HEK293T (cell line): ENCODE data around the gene MAN1A2.
"Not testable (repeated sequence)": the region's sequence is repeated elsewhere in the genome, so short reads cannot be mapped to it uniquely, and the experiment has no call there.

Source experiments
- CTCF ChIA-PET: fragments of 350-600 bp; formaldehyde crosslinking; extraction: SDS; loops from one replicate; lab custom pipeline; 2021; ENCODE audit warnings: antibody characterized with exemption, inconsistent platforms; lab: Yijun Ruan, JAX
- POLR2A ChIA-PET: fragments of 350-600 bp; formaldehyde crosslinking; extraction: SDS; loops from one replicate; lab custom pipeline; 2020; ENCODE audit warnings: antibody characterized with exemption, inconsistent platforms; lab: Yijun Ruan, JAX
- DNase-seq: peaks from one replicate; pipeline ENCODE4 v3.0.0; 2012; ENCODE audit warnings: mixed read lengths; ENCODE audit errors: extremely low spot score
- ARNT ChIP-seq: fragments of 450-650 bp; IDR thresholded peaks from 2 replicates; pipeline ENCODE4 v1.6.1; 2017; ENCODE audit warnings: mild to moderate bottlenecking
- BHLHE40 ChIP-seq: fragments of 450-650 bp; IDR thresholded peaks from 2 replicates; pipeline ENCODE4 v1.6.1; 2016; ENCODE audit warnings: mild to moderate bottlenecking, moderate library complexity, borderline replicate concordance
- CTBP1 ChIP-seq: fragments of 450-650 bp; IDR thresholded peaks from 2 replicates; pipeline ENCODE4 v1.6.1; 2016; ENCODE audit warnings: borderline replicate concordance
- ELF4 ChIP-seq: fragments of 450-650 bp; IDR thresholded peaks from 2 replicates; pipeline ENCODE4 v1.6.1; 2017; ENCODE audit warnings: antibody characterized with exemption
- FOXA1 ChIP-seq: fragments of 450-650 bp; IDR thresholded peaks from 2 replicates; pipeline ENCODE4 v1.6.1; 2016; ENCODE audit warnings: mild to moderate bottlenecking
- FOXK2 ChIP-seq: fragments of 450-650 bp; IDR thresholded peaks from 2 replicates; pipeline ENCODE4 v1.6.1; 2016; ENCODE audit warnings: mild to moderate bottlenecking
- FOXM1 ChIP-seq: fragments of 450-650 bp; IDR thresholded peaks from 2 replicates; pipeline ENCODE4 v1.6.1; 2017; ENCODE audit warnings: mild to moderate bottlenecking, borderline replicate concordance
- HDGF ChIP-seq: fragments of 450-650 bp; IDR thresholded peaks from 2 replicates; pipeline ENCODE4 v1.6.1; 2017; ENCODE audit warnings: antibody characterized with exemption, borderline replicate concordance
- L3MBTL2 ChIP-seq: fragments of 450-650 bp; conservative IDR thresholded peaks from 2 replicates; pipeline ENCODE4 v1.6.1; 2016; ENCODE audit warnings: mild to moderate bottlenecking
- LEF1 ChIP-seq: fragments of 450-650 bp; IDR thresholded peaks from 2 replicates; pipeline ENCODE4 v1.6.1; 2017; ENCODE audit warnings: mild to moderate bottlenecking, borderline replicate concordance
- NFRKB ChIP-seq: fragments of 450-650 bp; IDR thresholded peaks from 2 replicates; pipeline ENCODE4 v1.6.1; 2016; ENCODE audit warnings: mild to moderate bottlenecking, moderate library complexity
- PKNOX1 ChIP-seq: fragments of 450-650 bp; IDR thresholded peaks from 2 replicates; pipeline ENCODE4 v1.6.1; 2016
- SP1 ChIP-seq: fragments of 450-650 bp; IDR thresholded peaks from 2 replicates; pipeline ENCODE4 v1.6.1; 2017
- SUZ12 ChIP-seq: fragments of 450-650 bp; IDR thresholded peaks from 2 replicates; pipeline ENCODE4 v1.6.1; 2016; ENCODE audit warnings: mild to moderate bottlenecking
- TARDBP ChIP-seq: fragments of 450-650 bp; IDR thresholded peaks from 2 replicates; pipeline ENCODE4 v1.6.1; 2016
- ZNF384 ChIP-seq: fragments of 450-650 bp; IDR thresholded peaks from 2 replicates; pipeline ENCODE4 v1.6.1; 2016

The MAN1A2 gene

DNA sequence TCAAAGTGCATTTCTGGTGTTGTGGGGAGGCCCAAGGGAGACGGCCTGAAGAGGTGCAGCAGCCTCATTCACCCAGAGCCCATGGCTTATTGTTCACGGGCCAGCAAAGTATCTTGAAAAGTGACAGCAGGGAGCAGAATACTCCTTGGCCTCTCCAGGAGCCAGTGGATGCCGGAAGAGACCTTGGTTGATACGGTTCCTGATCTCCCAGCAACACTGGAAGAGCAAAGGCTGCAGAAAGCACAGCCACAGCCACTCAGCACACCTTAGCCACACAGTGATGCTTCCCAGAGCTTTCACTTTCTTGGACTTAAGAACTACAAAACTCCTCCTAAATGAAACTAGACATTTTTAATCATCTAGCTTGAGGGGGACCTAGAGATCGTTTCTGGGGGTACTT, 174.3 kb downstream of the MAN1A2 start:
- ChIA-PET POLR2A (no interaction called here), CTCF (interaction anchor here (1.1 kb wide), 1 partner anchor 355 kb away, joined by 5 read pairs; no protein-coding TSS in a partner anchor)
- DNase-seq = no peak
- TF ChIP-seq HDGF (no peak), FOXM1 (no peak), FOXK2 (no peak), LEF1 (no peak), TARDBP (no peak), ARNT (no peak), NFRKB (no peak), ZNF384 (no peak), FOXA1 (no peak), BHLHE40 (no peak), SUZ12 (no peak), ELF4 (no peak), PKNOX1 (no peak)

GRCh38 chr1:117544509-117545109, 177.4 kb downstream of the MAN1A2 start:
- ChIA-PET CTCF (interaction anchor here (1.7 kb wide), 1 partner anchor 213 kb away, joined by 5 read pairs; no protein-coding TSS in a partner anchor), POLR2A (no interaction called here)
- DNase-seq = no peak
- TF ChIP-seq L3MBTL2 (no peak), ELF4 (no peak), NFRKB (no peak), FOXA1 (no peak), HDGF (no peak), SUZ12 (no peak), SP1 (no peak), ZNF384 (no peak), FOXK2 (no peak), CTBP1 (no peak), FOXM1 (no peak), TARDBP (no peak)

GRCh38 chr1:117546467-117546866, 179.2 kb downstream of the MAN1A2 start:
- no peak for TF ChIP-seq LEF1
- no peak for TF ChIP-seq ARNT
- no peak for TF ChIP-seq L3MBTL2
- TF ChIP-seq TARDBP = no peak
- no peak for TF ChIP-seq ELF4
- CTCF ChIA-PET = no interaction called here
- no peak for DNase-seq
- POLR2A ChIA-PET = no interaction called here

DNA sequence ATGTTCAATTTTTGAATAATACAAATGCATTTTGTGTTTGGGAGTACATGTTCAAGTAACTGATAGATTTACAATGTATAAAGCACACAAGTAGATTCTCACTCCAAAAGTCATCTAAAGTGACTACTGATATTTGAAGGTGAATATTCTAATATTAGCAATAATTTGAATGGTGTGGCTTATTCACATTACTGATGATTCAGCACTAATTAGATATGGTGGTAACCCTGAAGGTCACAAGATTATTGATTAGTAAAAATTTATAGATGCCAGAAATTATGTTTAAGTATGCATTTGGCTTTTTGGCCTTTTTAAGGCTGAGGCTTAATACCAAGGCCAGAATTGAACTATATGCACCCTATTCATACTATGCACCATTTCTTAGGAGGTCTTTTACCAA, 186.2 kb downstream of the MAN1A2 start:
- no peak for DNase-seq
- TF ChIP-seq ARNT (no peak), L3MBTL2 (no peak), ELF4 (no peak), CTBP1 (no peak), HDGF (no peak), LEF1 (no peak), SUZ12 (no peak), TARDBP (no peak), ZNF384 (no peak), SP1 (no peak), BHLHE40 (no peak), PKNOX1 (no peak), FOXM1 (no peak)
- CTCF ChIA-PET = interaction anchor here (1.3 kb wide), 1 partner anchor 19 kb away, joined by 5 read pairs; no protein-coding TSS in a partner anchor
- POLR2A ChIA-PET = no interaction called here

GRCh38 chr1:117555806-117556205, 188.6 kb downstream of the MAN1A2 start:
- POLR2A ChIA-PET = no interaction called here
- peak; percentile 5 for DNase-seq
- CTCF ChIA-PET = no interaction called here
- TF ChIP-seq HDGF (no peak), NFRKB (no peak), SP1 (no peak), ELF4 (no peak), CTBP1 (no peak), SUZ12 (no peak), L3MBTL2 (no peak), TARDBP (no peak)

- TF ChIP-seq NFRKB = no peak
- TF ChIP-seq SP1 = no peak
- TF ChIP-seq FOXM1 = no peak
- TF ChIP-seq FOXK2 = no peak
- TF ChIP-seq LEF1 = no peak
- no peak for TF ChIP-seq HDGF
- TF ChIP-seq ZNF384 = no peak
- TF ChIP-seq TARDBP = no peak
- DNase-seq = no peak
- ChIA-PET POLR2A (no interaction called here), CTCF (no interaction called here)
Observed at GRCh38 chr1:117556341-117556740, 189.1 kb downstream of the MAN1A2 start.

GRCh38 chr1:117556976-117557375, 189.7 kb downstream of the MAN1A2 start:
- ChIA-PET CTCF (no interaction called here), POLR2A (no interaction called here)
- DNase-seq = no peak
- TF ChIP-seq LEF1 (no peak), BHLHE40 (no peak), TARDBP (no peak), NFRKB (no peak), CTBP1 (no peak), FOXK2 (no peak), ZNF384 (no peak), SUZ12 (no peak)

DNA sequence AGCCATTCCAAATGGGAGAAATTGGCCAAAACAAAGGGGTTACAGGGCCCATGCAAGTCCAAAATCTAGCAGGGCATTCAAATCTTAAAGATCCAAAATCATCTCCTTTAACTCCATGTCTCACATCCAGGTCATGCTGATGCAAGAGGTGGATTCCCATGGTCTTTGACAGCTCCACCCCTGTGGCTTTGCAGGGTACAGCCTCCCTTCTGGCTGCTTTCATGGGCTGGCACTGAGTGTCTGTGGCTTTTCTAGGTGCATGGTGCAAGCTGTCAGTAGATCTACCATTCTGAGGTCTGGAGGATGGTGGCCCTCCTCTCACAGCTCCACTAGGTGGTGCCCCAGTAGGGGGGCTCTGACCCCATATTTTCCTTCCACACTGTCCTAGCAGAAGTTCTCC, 191.2 kb downstream of the MAN1A2 start:
- POLR2A ChIA-PET, CTCF ChIA-PET, DNase-seq: not testable (repeated sequence)
